Peyer's patch (tissue), 4 donors: ENCODE results near the gene ELL2. TPM values are rescaled to one million over a fixed set of nuclear protein-coding genes. Genes with fewer than 3 reads are reported as not detected.
"Not testable (repeated sequence)": the region's sequence is repeated elsewhere in the genome, so short reads cannot be mapped to it uniquely, and the experiment has no call there.

ENCODE experiments used
- DNase-seq, 3 donors: peaks; one replicate each; pipeline ENCODE4 v3.0.0-alpha.2; 2017 to 2019
- H3K27ac ChIP-seq, 4 donors: fragments of 200-600 bp; sonication (generic); one replicate each; pipeline ENCODE4 v1.5.1; 2016 to 2019
- H3K27me3 ChIP-seq, 2 donors: fragments of 200-600 bp; sonication (generic); one replicate each; pipeline ENCODE4 v1.5.1; 2019
- H3K36me3 ChIP-seq, 3 donors: fragments of 200-600 bp; sonication (generic); one replicate each; pipeline ENCODE4 v1.5.1; 2016 to 2019
- H3K4me1 ChIP-seq, 4 donors: fragments of 200-600 bp; sonication (generic); one replicate each; pipeline ENCODE4 v1.5.1; 2016 to 2019
- H3K4me3 ChIP-seq, 4 donors: fragments of 200-600 bp; sonication (generic); 1 replicate in 3 of 4; 2 replicates in 1 of 4; pipeline ENCODE4 v1.5.1; 2016 to 2019; ENCODE audit warnings: mild to moderate bottlenecking in 1 of 4
- H3K9me3 ChIP-seq, 4 donors: fragments of 200-600 bp; sonication (generic); one replicate each; pipeline ENCODE4 v1.5.1; 2016 to 2019; ENCODE audit warnings: mild to moderate bottlenecking in 1 of 4
- CTCF ChIP-seq, 6 experiments: fragments of 450-650 bp in 4 of 6; fragments of 200-600 bp in 2 of 6; sonication (generic) in 1 of 6; IDR thresholded peaks; one replicate each; pipeline ENCODE4 v1.5.1; 2017 to 2019; ENCODE audit warnings: antibody characterized with exemption in 6 of 6, mild to moderate bottlenecking in 3 of 6, moderate library complexity in 1 of 6
- POLR2A ChIP-seq, 2 donors: fragments of 450-650 bp; IDR thresholded peaks; one replicate each; pipeline ENCODE4 v1.5.1; 2017; ENCODE audit warnings: antibody characterized with exemption in 2 of 2, mild to moderate bottlenecking in 2 of 2, moderate library complexity in 2 of 2
- total RNA-seq, 4 donors: library from RNA; depleted of rRNA; stranded (reverse); fragments of >200 nt; gene quantifications; one replicate each; pipeline ENCODE4 v1.1.0, GENCODE V29; 2016

Gene ELL2
- total RNA-seq, 4 donors from 2014 or later = 27.9 to 88.3 (median 38.7) TPM

GRCh38 chr5:95871146-95871806 lies 90.4 kb downstream of the ELL2 start:
- TF ChIP-seq POLR2A (IDR thresholded peaks at IDR 0.05) (no peak), CTCF (IDR thresholded peaks at IDR 0.05) (no peak)
- peaks cover 0 to 6% (median 4%) of the 10 kb centered on the region in 4 donors for H3K4me1 ChIP-seq
- no peaks in the 10 kb centered on the region for H3K9me3 ChIP-seq
- no peak overlapping the region for H3K27ac ChIP-seq
- H3K27me3 ChIP-seq = no peaks in the 10 kb centered on the region
- no peak overlapping the region for H3K4me3 ChIP-seq
- H3K36me3 ChIP-seq = no peaks in the 10 kb centered on the region
- DNase-seq = no peak

GRCh38 chr5:95870105-95870672 lies 91.5 kb downstream of the ELL2 start:
- Histone ChIP-seq H3K4me1 (peaks cover 0 to 6% (median 4%) of the 10 kb centered on the region in 4 donors), H3K36me3 (no peaks in the 10 kb centered on the region), H3K9me3 (no peaks in the 10 kb centered on the region), H3K27ac (peak overlapping the region in 2 of 4 donors; percentile 8 to 19), H3K4me3 (no peak overlapping the region), H3K27me3 (no peaks in the 10 kb centered on the region)
- no peak for DNase-seq
- TF ChIP-seq POLR2A (IDR thresholded peaks at IDR 0.05) (no peak), CTCF (IDR thresholded peaks at IDR 0.05) (no peak)

DNA sequence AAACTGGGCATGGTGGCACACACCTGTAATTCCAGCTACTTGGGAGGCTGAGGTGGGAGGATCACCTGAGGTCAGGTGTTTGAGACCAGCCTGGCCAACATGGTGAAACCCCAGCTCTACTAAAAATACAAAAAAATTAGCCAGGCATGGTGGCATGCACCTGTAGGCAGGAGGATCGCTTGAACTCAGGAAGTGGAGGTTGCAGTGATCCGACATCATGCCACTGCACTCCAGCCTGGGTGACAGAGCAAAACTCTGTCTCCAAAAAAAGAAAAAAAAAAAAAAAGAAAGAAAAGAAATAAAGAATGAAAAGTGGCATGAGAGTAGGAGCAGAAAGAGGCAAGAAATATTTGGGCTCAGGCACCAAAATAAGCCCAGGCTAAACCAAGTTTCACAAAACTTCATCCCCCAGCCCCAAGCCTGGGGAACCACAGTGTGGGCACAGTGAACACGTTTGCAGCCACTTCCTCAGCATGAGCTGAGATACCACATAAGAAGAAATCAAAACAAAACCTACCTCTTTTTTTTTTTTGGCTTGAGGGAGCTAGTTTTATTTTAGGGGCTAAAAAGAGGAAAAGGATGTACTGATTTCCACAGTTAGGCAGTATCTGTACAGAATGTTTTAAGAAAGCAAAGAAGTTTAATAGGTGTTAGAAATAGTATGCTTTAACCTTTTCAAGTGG lies 92.3 kb downstream of the ELL2 start:
- peak in 2 of 3 donors; percentile 64 to 72 for DNase-seq

GRCh38 chr5:95868136-95868535 lies 93.5 kb downstream of the ELL2 start:
- H3K4me1 ChIP-seq = peaks cover 0 to 6% (median 4%) of the 10 kb centered on the region in 4 donors
- no peak overlapping the region for H3K4me3 ChIP-seq
- no peak overlapping the region for H3K27ac ChIP-seq
- DNase-seq = no peak
- TF ChIP-seq POLR2A (IDR thresholded peaks at IDR 0.05) = no peak
- no peaks in the 10 kb centered on the region for H3K9me3 ChIP-seq
- H3K27me3 ChIP-seq = no peaks in the 10 kb centered on the region
- no peaks in the 10 kb centered on the region for H3K36me3 ChIP-seq

More for the DNA sequence above, 92.3 kb downstream of the ELL2 start:
- not testable (repeated sequence) for H3K4me3 ChIP-seq, H3K36me3 ChIP-seq, H3K27me3 ChIP-seq, H3K9me3 ChIP-seq, H3K4me1 ChIP-seq
- H3K27ac ChIP-seq = peak overlapping the region in 1 of 4 donors; percentile 49

GRCh38 chr5:95866435-95867040 lies 95.1 kb downstream of the ELL2 start:
- Histone ChIP-seq H3K9me3 (no peaks in the 10 kb centered on the region), H3K4me3 (no peak overlapping the region), H3K36me3 (no peaks in the 10 kb centered on the region), H3K27ac (no peak overlapping the region), H3K27me3 (no peaks in the 10 kb centered on the region), H3K4me1 (peaks cover 0 to 12% (median 6%) of the 10 kb centered on the region in 4 donors)
- no peak for DNase-seq
- TF ChIP-seq CTCF (IDR thresholded peaks at IDR 0.05) (no peak), POLR2A (IDR thresholded peaks at IDR 0.05) (no peak)

DNA sequence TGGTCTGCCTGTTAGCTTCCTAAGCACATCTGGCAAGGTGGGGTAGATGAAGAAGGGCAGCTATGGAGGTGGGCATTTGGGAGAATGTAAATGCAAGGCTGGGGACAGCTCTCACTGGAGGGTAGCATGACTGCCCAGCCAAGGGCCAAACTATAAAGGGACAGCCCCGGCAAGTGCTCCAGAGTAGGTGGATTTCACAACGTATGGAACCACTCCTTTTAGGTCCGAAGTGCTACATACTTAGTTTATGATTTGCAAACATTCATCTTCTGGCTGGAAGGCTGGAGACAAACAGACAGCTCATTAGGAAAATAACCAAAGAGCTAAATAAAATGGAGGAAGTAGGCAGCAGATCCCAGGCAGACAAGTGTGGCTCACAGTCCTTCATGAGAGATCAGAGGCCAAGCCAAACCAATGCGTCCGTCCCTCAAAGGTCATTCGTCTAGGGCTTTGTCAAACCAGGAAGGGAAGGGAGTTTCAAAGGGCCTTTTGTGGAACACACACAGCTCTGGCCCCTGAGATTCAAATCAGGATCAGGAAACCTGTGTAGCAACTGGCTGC lies 96.6 kb downstream of the ELL2 start:
- peak in 2 of 3 donors; percentile 65 to 68 for DNase-seq
- Histone ChIP-seq H3K27ac (peak overlapping the region in 3 of 4 donors; percentile 46 to 53 (median 49)), H3K4me1 (peaks cover 0 to 6% (median 3%) of the 10 kb centered on the region in 4 donors), H3K27me3 (no peaks in the 10 kb centered on the region), H3K36me3 (no peaks in the 10 kb centered on the region), H3K4me3 (no peak overlapping the region), H3K9me3 (no peaks in the 10 kb centered on the region)
- TF ChIP-seq POLR2A (IDR thresholded peaks at IDR 0.05) (no peak), CTCF (IDR thresholded peaks at IDR 0.05) (no peak)
